Cardiac muscle cell (in vitro differentiated cells and primary cell): ENCODE data around the gene MACROD2. TPM values are rescaled to one million over a fixed set of nuclear protein-coding genes. Genes with fewer than 3 reads are reported as not detected.

Experiments used
- DNase-seq, 2 donors: peaks; one replicate each; pipeline versions ENCODE4 v3.0.0 to v3.0.0-alpha.2; 2010 to 2017; ENCODE audit warnings: low read depth in 1 of 2, low spot score in 1 of 2
- H3K27ac ChIP-seq: fragments of 200-600 bp; sonication (generic); 2 replicates; pipeline ENCODE4 v1.5.1; 2016
- H3K27me3 ChIP-seq: fragments of 200-600 bp; sonication (generic); 2 replicates; pipeline ENCODE4 v1.6.0; 2016; ENCODE audit warnings: control low read depth
- H3K36me3 ChIP-seq: fragments of 200-600 bp; sonication (generic); 2 replicates; pipeline ENCODE4 v1.5.1; 2016; ENCODE audit warnings: control low read depth
- H3K4me1 ChIP-seq: fragments of 200-600 bp; sonication (generic); 2 replicates; pipeline ENCODE4 v1.8.1; 2017; ENCODE audit warnings: low read depth, mild to moderate bottlenecking, mixed run types
- H3K4me3 ChIP-seq: fragments of 200-600 bp; sonication (generic); 2 replicates; pipeline ENCODE4 v1.5.1; 2016; ENCODE audit warnings: mild to moderate bottlenecking
- H3K9me3 ChIP-seq: fragments of 200-600 bp; sonication (generic); 2 replicates; pipeline ENCODE4 v1.5.1; 2017; ENCODE audit warnings: low read depth, mild to moderate bottlenecking, control low read depth
- CTCF ChIP-seq: IDR thresholded peaks from 2 replicates; pipeline ENCODE4 v1.5.1; 2012; ENCODE audit warnings: low read depth, mild to moderate bottlenecking, low read length
- polyA plus RNA-seq: library from polyadenylated mRNA; unstranded; fragments of >200 nt; fragmentation: Nextera tagmentation; extraction: Ambion mirVana; gene quantifications from 2 replicates; pipeline ENCODE4 v1.2.1, GENCODE V29; 2016
- total RNA-seq: library from RNA; depleted of rRNA; stranded (reverse); fragments of >200 nt; gene quantifications from 2 replicates; pipeline ENCODE4 v1.2.3, GENCODE V29; 2016

The MACROD2 gene
- total and polyA plus RNA-seq, 2 experiments from 2014 or later = 9.3 to 14.4 TPM

DNA sequence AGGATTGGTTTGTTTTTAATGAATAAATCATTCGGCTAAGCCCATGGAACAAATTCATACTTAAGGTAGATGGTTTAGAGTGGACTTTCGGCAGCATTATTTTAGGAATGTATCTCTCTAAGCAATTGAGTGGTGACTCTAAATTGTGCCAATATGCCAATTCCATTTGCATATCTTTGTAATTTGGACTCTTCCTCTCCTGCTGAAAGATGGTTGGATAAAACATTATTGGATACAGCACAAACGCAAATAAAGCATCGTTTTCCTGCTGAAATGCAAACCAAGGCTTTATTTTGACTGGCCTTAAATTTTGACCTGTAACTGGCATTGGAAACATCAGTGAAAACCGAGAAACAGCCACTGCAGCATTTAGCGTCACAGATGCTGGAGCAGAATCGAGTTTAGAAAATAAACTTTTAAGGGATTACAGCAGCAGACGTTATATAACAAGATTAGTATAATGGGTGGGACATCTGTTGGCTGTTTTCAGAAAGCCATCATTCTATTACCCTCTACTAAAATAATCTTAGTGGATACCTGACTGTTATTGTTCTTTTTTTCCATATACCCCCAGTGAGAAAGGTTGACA, 1852.0 kb downstream of the MACROD2 start:
- no peak overlapping the region for H3K27ac ChIP-seq

GRCh38 chr20:15848126-15848525, 1852.8 kb downstream of the MACROD2 start:
- Histone ChIP-seq H3K4me1 (no peaks in the 10 kb centered on the region), H3K36me3 (no peaks in the 10 kb centered on the region), H3K27ac (no peak overlapping the region), H3K27me3 (no peaks in the 10 kb centered on the region), H3K4me3 (no peak overlapping the region), H3K9me3 (no peaks in the 10 kb centered on the region)
- DNase-seq = no peak
- TF ChIP-seq CTCF = no peak

More for the DNA sequence above, 1852.0 kb downstream of the MACROD2 start:
- Histone ChIP-seq H3K27me3 (no peaks in the 10 kb centered on the region), H3K4me1 (no peaks in the 10 kb centered on the region), H3K4me3 (no peak overlapping the region), H3K36me3 (no peaks in the 10 kb centered on the region), H3K9me3 (no peaks in the 10 kb centered on the region)
- no peak for DNase-seq
- TF ChIP-seq CTCF = no peak

- no peak for TF ChIP-seq CTCF
- Histone ChIP-seq H3K27ac (no peak overlapping the region), H3K27me3 (no peaks in the 10 kb centered on the region), H3K4me3 (no peak overlapping the region), H3K36me3 (no peaks in the 10 kb centered on the region), H3K4me1 (no peaks in the 10 kb centered on the region), H3K9me3 (no peaks in the 10 kb centered on the region)
- no peak for DNase-seq
Measured at GRCh38 chr20:15848995-15849610, 1853.8 kb downstream of the MACROD2 start.

GRCh38 chr20:15851576-15852215, 1856.4 kb downstream of the MACROD2 start:
- no peak for TF ChIP-seq CTCF
- Histone ChIP-seq H3K27ac (no peak overlapping the region), H3K4me1 (no peaks in the 10 kb centered on the region), H3K9me3 (no peaks in the 10 kb centered on the region), H3K36me3 (no peaks in the 10 kb centered on the region), H3K4me3 (no peak overlapping the region), H3K27me3 (no peaks in the 10 kb centered on the region)
- no peak for DNase-seq

DNA sequence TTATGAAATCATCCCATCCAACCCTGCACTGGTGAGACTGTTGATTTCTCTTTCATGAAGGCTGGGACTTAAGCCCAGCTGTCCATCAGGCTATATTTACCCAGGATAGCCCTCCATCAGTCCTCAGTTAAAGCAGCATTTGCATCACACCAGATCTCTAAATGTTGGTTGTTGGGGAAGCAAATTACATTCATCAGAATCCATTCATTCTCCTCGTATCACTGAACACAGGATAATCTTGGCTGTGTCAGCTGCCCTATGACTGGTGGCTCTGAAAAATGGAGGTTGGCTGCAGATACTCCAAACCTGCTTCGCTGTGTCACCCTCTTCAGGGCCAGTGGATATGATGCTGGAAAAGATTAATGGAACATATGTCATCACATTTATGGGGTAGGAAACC, 1859.6 kb downstream of the MACROD2 start:
- Histone ChIP-seq H3K36me3 (no peaks in the 10 kb centered on the region), H3K27ac (no peak overlapping the region), H3K27me3 (no peaks in the 10 kb centered on the region), H3K4me1 (no peaks in the 10 kb centered on the region), H3K9me3 (no peaks in the 10 kb centered on the region), H3K4me3 (no peak overlapping the region)
- TF ChIP-seq CTCF = no peak
- no peak for DNase-seq
